Naive thymus-derived CD4-positive, alpha-beta T cell (primary cell): ENCODE results near the gene DDX1. TPM values are rescaled to one million over a fixed set of nuclear protein-coding genes. Genes with fewer than 3 reads are reported as not detected.
"Not testable (repeated sequence)": the region's sequence is repeated elsewhere in the genome, so short reads cannot be mapped to it uniquely, and the experiment has no call there.

ENCODE experiments used
- ATAC-seq: fragments of 150-1000 bp; cut with Tn5 transposase; 2 replicates; pipeline ENCODE4 v1.10.0; 2021; ENCODE audit warnings: mild to moderate bottlenecking, moderate library complexity
- CTCF ChIA-PET: fragments of 350-600 bp; sonication (Branson Sonifier 250); formaldehyde crosslinking; loops from one replicate; lab custom pipeline; 2021; ENCODE audit warnings: antibody characterized with exemption; lab: Charles Lee
- POLR2A ChIA-PET: fragments of 350-600 bp; sonication (Branson Sonifier 250); formaldehyde crosslinking; loops from one replicate; lab custom pipeline; 2021; ENCODE audit warnings: antibody characterized with exemption, inconsistent platforms; lab: Charles Lee
- DNase-seq, 9 donors: peaks; one replicate each; pipeline versions ENCODE4 v3.0.0 to v3.0.0-alpha.2; 2020 to 2022; ENCODE audit warnings: mixed read lengths in 1 of 9
- H3K27ac ChIP-seq: one replicate; pipeline ENCODE4 v1.7.0; 2013; ENCODE audit warnings: mild to moderate bottlenecking, low read depth, low read length, moderate library complexity
- H3K27me3 ChIP-seq, 2 donors: one replicate each; pipeline ENCODE4 v1.7.0; 2013; ENCODE audit warnings: low read length in 2 of 2, mild to moderate bottlenecking in 2 of 2, moderate library complexity in 2 of 2; ENCODE audit not compliant: control insufficient read depth in 2 of 2, insufficient read depth in 2 of 2
- H3K36me3 ChIP-seq, 3 experiments: 1 replicate in 2 of 3; 2 replicates in 1 of 3; pipeline ENCODE4 v1.7.0; 2013; ENCODE audit warnings: low read length in 3 of 3, mild to moderate bottlenecking in 3 of 3, moderate library complexity in 1 of 3; ENCODE audit not compliant: insufficient read depth in 3 of 3, control insufficient read depth in 2 of 3
- H3K4me1 ChIP-seq, 2 donors: one replicate each; pipeline ENCODE4 v1.7.0; 2013; ENCODE audit warnings: low read length in 2 of 2, mild to moderate bottlenecking in 2 of 2, moderate library complexity in 1 of 2; ENCODE audit not compliant: control insufficient read depth in 2 of 2, insufficient read depth in 2 of 2
- H3K4me3 ChIP-seq: 2 replicates; pipeline ENCODE4 v1.7.0; 2013; ENCODE audit warnings: mild to moderate bottlenecking, low read length
- H3K9me3 ChIP-seq, 3 experiments: 1 replicate in 2 of 3; 2 replicates in 1 of 3; pipeline ENCODE4 v1.7.0; 2013; ENCODE audit warnings: low read length in 3 of 3; ENCODE audit not compliant: control insufficient read depth in 2 of 3
- H3K27ac Mint-ChIP-seq, 9 donors: one replicate each; pipeline ENCODE4 v1.8.0; 2020 to 2022; ENCODE audit warnings: mixed read lengths in 9 of 9, mild to moderate bottlenecking in 8 of 9, moderate library complexity in 5 of 9, inconsistent platforms in 2 of 9
- H3K27me3 Mint-ChIP-seq, 5 donors: one replicate each; pipeline ENCODE4 v1.8.0; 2021 to 2022; ENCODE audit warnings: mixed read lengths in 5 of 5, mild to moderate bottlenecking in 1 of 5
- H3K36me3 Mint-ChIP-seq, 5 donors: one replicate each; pipeline ENCODE4 v1.8.0; 2020 to 2022; ENCODE audit warnings: mixed read lengths in 5 of 5, mild to moderate bottlenecking in 3 of 5, inconsistent platforms in 1 of 5
- H3K4me1 Mint-ChIP-seq, 7 donors: one replicate each; pipeline ENCODE4 v1.8.0; 2020 to 2022; ENCODE audit warnings: mixed read lengths in 7 of 7, mild to moderate bottlenecking in 3 of 7, inconsistent platforms in 1 of 7
- H3K4me3 Mint-ChIP-seq, 10 donors: one replicate each; pipeline ENCODE4 v1.8.0; 2020 to 2022; ENCODE audit warnings: mild to moderate bottlenecking in 10 of 10, mixed read lengths in 10 of 10, moderate library complexity in 6 of 10, inconsistent platforms in 2 of 10
- H3K9me3 Mint-ChIP-seq, 11 donors: one replicate each; pipeline ENCODE4 v1.8.0; 2020 to 2022; ENCODE audit warnings: mixed read lengths in 11 of 11, mild to moderate bottlenecking in 4 of 11, inconsistent platforms in 1 of 11, moderate library complexity in 1 of 11
- intact Hi-C, 2 donors: fragments of 100-400 bp; cut with micrococcal nuclease; formaldehyde crosslinking; loops; one replicate each; pipeline ENCODE4 v1.15.1; 2023
- polyA plus RNA-seq, 2 donors: library from polyadenylated mRNA; unstranded; fragments of 300-500 nt; fragmentation: Illumina TruSeq; gene quantifications; one replicate each; pipeline ENCODE4 v1.2.3, GENCODE V29; 2021
- total RNA-seq, 6 experiments: library from RNA in 5 of 6; stranded (reverse) in 5 of 6; gene quantifications; 1 replicate in 5 of 6; 2 replicates in 1 of 6; pipeline ENCODE4 v1.2.3 and lab custom pipeline; 2021 to 2026

DDX1 gene
- total RNA-seq (10 to 100 TPM; 30.2 to 73.8 (median 55.3) TPM), polyA plus RNA-seq (10 to 100 TPM; 63.1 to 75.7 TPM), total RNA-seq (lab: John Stamatoyannopoulos, UW) (62.3 reads per million, percentile 76 among the genes with 10 or more reads in this experiment)

- Mint-ChIP-seq H3K27ac (peak within 1 kb of the TSS; percentile 91 to 97 (median 95)), H3K4me3 (peak within 1 kb of the TSS; percentile 90 to 96 (median 94)), H3K27me3 (no peaks in the 10 kb centered on the region), H3K36me3 (peaks cover 7 to 16% (median 8%) of the 10 kb centered on the region in 5 donors), H3K4me1 (peaks cover 24 to 62% (median 53%) of the 10 kb centered on the region in 7 donors), H3K9me3 (no peaks in the 10 kb centered on the region)
- ChIA-PET POLR2A (interaction anchor here (0.6 to 2.4 kb wide), 4 partner anchors 28 to 39 kb away, joined by 3 to 16 read pairs (median 6); partner anchors contain the start of gene NBAS), CTCF (interaction anchor here (1.1 to 1.3 kb wide), 2 partner anchors 15 to 16 kb away, joined by 3 read pairs; no protein-coding TSS in a partner anchor)
- Histone ChIP-seq H3K36me3 (peaks cover 0 to 20% (median 1%) of the 10 kb centered on the region in 3 experiments), H3K4me1 (peaks cover 0 to 5% of the 10 kb centered on the region in 2 donors), H3K27me3 (no peaks in the 10 kb centered on the region), H3K27ac (peak within 1 kb of the TSS; percentile 86), H3K4me3 (peak within 1 kb of the TSS; percentile 85), H3K9me3 (no peaks in the 10 kb centered on the region)
- intact Hi-C loops, result loop anchor here (1.0 to 2.0 kb wide), 3 partner anchors 31 to 450 kb away; partner anchors contain the start of gene NBAS (in 2 of the 2)
- DNase-seq (peak; percentile 78 to 93 (median 84)), ATAC-seq (peak; percentile 98)
These were observed at the start of gene DDX1 for GRCh38 chr2:15591692-15592463. Gene DDX1 (plus strand): TSS chr2:15591868. CDS start chr2:15591934, 66 bp downstream.

GRCh38 chr2:15542269-15542668 lies 49.4 kb upstream of the DDX1 start:
- H3K9me3 Mint-ChIP-seq, H3K4me3 ChIP-seq, CTCF ChIA-PET, DNase-seq, H3K27ac Mint-ChIP-seq, intact Hi-C loops, H3K27me3 ChIP-seq, H3K4me3 Mint-ChIP-seq, H3K9me3 ChIP-seq, POLR2A ChIA-PET, H3K4me1 ChIP-seq, H3K27ac ChIP-seq, ATAC-seq, H3K27me3 Mint-ChIP-seq: not testable (repeated sequence)
- Mint-ChIP-seq H3K36me3 (peaks cover 7 to 51% (median 17%) of the 10 kb centered on the region in 5 donors), H3K4me1 (peaks cover 0 to 23% (median 4%) of the 10 kb centered on the region in 7 donors)
- peaks cover 0 to 14% (median 0%) of the 10 kb centered on the region in 3 experiments for H3K36me3 ChIP-seq

- peaks cover 6 to 46% (median 16%) of the 10 kb centered on the region in 5 donors for H3K36me3 Mint-ChIP-seq
- H3K27me3 Mint-ChIP-seq, result no peaks in the 10 kb centered on the region
- POLR2A ChIA-PET, result no interaction called here
- H3K4me3 Mint-ChIP-seq, result no peak overlapping the region
- H3K9me3 Mint-ChIP-seq, result peaks cover 0 to 2% (median 0%) of the 10 kb centered on the region in 11 donors
- no peaks in the 10 kb centered on the region for H3K27me3 ChIP-seq
- H3K36me3 ChIP-seq, result peaks cover 0 to 9% (median 0%) of the 10 kb centered on the region in 3 experiments
- no peak overlapping the region for H3K27ac ChIP-seq
- no peak for DNase-seq
- H3K4me1 ChIP-seq, result no peaks in the 10 kb centered on the region
- H3K27ac Mint-ChIP-seq, result no peak overlapping the region
- intact Hi-C loops, result no loop called here
- H3K4me1 Mint-ChIP-seq, result peaks cover 0 to 22% (median 4%) of the 10 kb centered on the region in 7 donors
- no peak overlapping the region for H3K4me3 ChIP-seq
- CTCF ChIA-PET, result no interaction called here
- H3K9me3 ChIP-seq, result no peaks in the 10 kb centered on the region
- ATAC-seq, result no peak
These were observed 48.6 kb upstream of the DDX1 start for GRCh38 chr2:15543053-15543452.

GRCh38 chr2:15543541-15543940 lies 48.1 kb upstream of the DDX1 start:
- Histone ChIP-seq H3K4me3 (no peak overlapping the region), H3K9me3 (no peaks in the 10 kb centered on the region), H3K36me3 (peaks cover 0 to 9% (median 0%) of the 10 kb centered on the region in 3 experiments), H3K4me1 (no peaks in the 10 kb centered on the region), H3K27ac (no peak overlapping the region), H3K27me3 (no peaks in the 10 kb centered on the region)
- Mint-ChIP-seq H3K4me1 (peaks cover 0 to 22% (median 4%) of the 10 kb centered on the region in 7 donors), H3K36me3 (peaks cover 6 to 44% (median 16%) of the 10 kb centered on the region in 5 donors), H3K27me3 (no peaks in the 10 kb centered on the region), H3K4me3 (no peak overlapping the region), H3K27ac (no peak overlapping the region), H3K9me3 (peaks cover 0 to 2% (median 0%) of the 10 kb centered on the region in 11 donors)
- DNase-seq (no peak), ATAC-seq (no peak)
- ChIA-PET CTCF (no interaction called here), POLR2A (no interaction called here)
- intact Hi-C loops, result no loop called here

- Histone ChIP-seq H3K4me1 (no peaks in the 10 kb centered on the region), H3K4me3 (no peak overlapping the region), H3K36me3 (peaks cover 0 to 5% (median 0%) of the 10 kb centered on the region in 3 experiments), H3K9me3 (no peaks in the 10 kb centered on the region), H3K27me3 (no peaks in the 10 kb centered on the region), H3K27ac (no peak overlapping the region)
- no peak for DNase-seq
- intact Hi-C loops, result no loop called here
- CTCF ChIA-PET, result no interaction called here
- no peak overlapping the region for H3K27ac Mint-ChIP-seq
- POLR2A ChIA-PET, result interaction anchor here (0.6 kb wide), 1 partner anchor 390 kb away, joined by 3 read pairs; no protein-coding TSS in a partner anchor
- peaks cover 0 to 2% (median 0%) of the 10 kb centered on the region in 11 donors for H3K9me3 Mint-ChIP-seq
- H3K4me1 Mint-ChIP-seq, result peaks cover 0 to 22% (median 4%) of the 10 kb centered on the region in 7 donors
- ATAC-seq, result no peak
- peaks cover 5 to 46% (median 22%) of the 10 kb centered on the region in 5 donors for H3K36me3 Mint-ChIP-seq
- no peak overlapping the region for H3K4me3 Mint-ChIP-seq
- H3K27me3 Mint-ChIP-seq, result no peaks in the 10 kb centered on the region
These were observed 47.4 kb upstream of the DDX1 start for GRCh38 chr2:15544227-15544626.

- CTCF ChIA-PET, result interaction anchor here (0.9 to 1.1 kb wide), 3 partner anchors 10 to 31 kb away, joined by 3 to 5 read pairs (median 3); no protein-coding TSS in a partner anchor
These were observed 45.2 kb upstream of the DDX1 start for GRCh38 chr2:15546297-15547098.

More at GRCh38 chr2:15546297-15547098, 45.2 kb upstream of the DDX1 start:
- Mint-ChIP-seq H3K36me3 (peaks cover 4 to 29% (median 13%) of the 10 kb centered on the region in 5 donors), H3K4me1 (peaks cover 0 to 12% (median 0%) of the 10 kb centered on the region in 7 donors), H3K4me3 (no peak overlapping the region), H3K27ac (no peak overlapping the region), H3K9me3 (peaks cover 0 to 1% (median 0%) of the 10 kb centered on the region in 11 donors), H3K27me3 (no peaks in the 10 kb centered on the region)
- intact Hi-C loops, result loop anchor here in 1 of 2 donors (1.0 kb wide), 1 partner anchor 31 kb away; no protein-coding TSS in a partner anchor
- ATAC-seq, result no peak
- no peak overlapping the region for H3K27ac ChIP-seq
- DNase-seq, result no peak
- H3K4me1 ChIP-seq, result no peaks in the 10 kb centered on the region
- H3K27me3 ChIP-seq, result no peaks in the 10 kb centered on the region
- POLR2A ChIA-PET, result no interaction called here
- H3K9me3 ChIP-seq, result no peaks in the 10 kb centered on the region
- peaks cover 0 to 8% (median 0%) of the 10 kb centered on the region in 3 experiments for H3K36me3 ChIP-seq
- H3K4me3 ChIP-seq, result no peak overlapping the region
